Activated naive CD8-positive, alpha-beta T cell treated with anti-CD3 and anti-CD28 coated beads, Interleukin-2, amount 10 ng/mL, durations not matched to agents 7 days and 5 days (primary cell): ENCODE measurements around the gene POLE. TPM values are rescaled to one million over a fixed set of nuclear protein-coding genes. Genes with fewer than 3 reads are reported as not detected.

Source experiments
- ATAC-seq: fragments of 150-1000 bp; cut with Tn5 transposase; one replicate; pipeline ENCODE4 v1.10.0; 2021; ENCODE audit warnings: low read depth, moderate library complexity
- POLR2A ChIA-PET: fragments of 350-600 bp; sonication (Branson Sonifier 250); formaldehyde crosslinking; loops from one replicate; lab custom pipeline; 2021; ENCODE audit warnings: antibody characterized with exemption; lab: Charles Lee
- DNase-seq: peaks from one replicate; pipeline ENCODE4 v3.0.0; 2021
- H3K27ac Mint-ChIP-seq: one replicate; pipeline ENCODE4 v1.8.0; 2022; ENCODE audit warnings: mild to moderate bottlenecking, mixed read lengths
- H3K27me3 Mint-ChIP-seq: one replicate; pipeline ENCODE4 v1.8.0; 2022; ENCODE audit warnings: mild to moderate bottlenecking, moderate library complexity, mixed read lengths
- H3K36me3 Mint-ChIP-seq: one replicate; pipeline ENCODE4 v1.8.0; 2021; ENCODE audit warnings: mild to moderate bottlenecking, mixed read lengths
- H3K4me1 Mint-ChIP-seq: one replicate; pipeline ENCODE4 v1.8.0; 2021; ENCODE audit warnings: mixed read lengths
- H3K4me3 Mint-ChIP-seq: one replicate; pipeline ENCODE4 v1.8.0; 2022; ENCODE audit warnings: mild to moderate bottlenecking, moderate library complexity, mixed read lengths
- H3K9me3 Mint-ChIP-seq: one replicate; pipeline ENCODE4 v1.8.0; 2021; ENCODE audit warnings: mixed read lengths
- total RNA-seq, 2 experiments: library from RNA; stranded (reverse); gene quantifications; one replicate each; pipeline ENCODE4 v1.2.3, GENCODE V29; 2021

POLE gene
- total RNA-seq, result 100 to 1,000 TPM; 168 TPM

- peak; percentile 90 for ATAC-seq
- POLR2A ChIA-PET, result interaction anchor here (0.9 kb wide), 2 partner anchors 24 to 498 kb away, joined by 3 read pairs; no protein-coding TSS in a partner anchor
- peaks cover 15% of the 10 kb centered on the region for H3K4me1 Mint-ChIP-seq
- H3K4me3 Mint-ChIP-seq, result peak within 1 kb of the TSS; percentile 87
- DNase-seq, result peak; percentile 96
- H3K9me3 Mint-ChIP-seq, result no peaks in the 10 kb centered on the region
- H3K36me3 Mint-ChIP-seq, result peaks cover 28% of the 10 kb centered on the region
- peak within 1 kb of the TSS; percentile 84 for H3K27ac Mint-ChIP-seq
- H3K27me3 Mint-ChIP-seq, result no peaks in the 10 kb centered on the region
Observed at GRCh38 chr12:132687211-132688164, at the start of gene POLE, which contains the start of gene PXMP2. Gene POLE, minus strand, starts transcription at chr12:132687342. Its CDS starts 27 bp downstream, at chr12:132687315. Gene PXMP2, plus strand, starts transcription at chr12:132687587. Its CDS starts 84 bp downstream, at chr12:132687671.

GRCh38 chr12:132736913-132737312 is 49.8 kb upstream of the POLE start:
- Mint-ChIP-seq H3K27ac (no peak overlapping the region), H3K4me3 (no peak overlapping the region), H3K36me3 (peaks cover 40% of the 10 kb centered on the region), H3K4me1 (peaks cover 2% of the 10 kb centered on the region), H3K9me3 (no peaks in the 10 kb centered on the region), H3K27me3 (no peaks in the 10 kb centered on the region)
- POLR2A ChIA-PET, result no interaction called here
- no peak for DNase-seq
- no peak for ATAC-seq

GRCh38 chr12:132736378-132736777 is 49.2 kb upstream of the POLE start:
- POLR2A ChIA-PET, result no interaction called here
- no peak for DNase-seq
- H3K4me3 Mint-ChIP-seq, result no peak overlapping the region
- no peaks in the 10 kb centered on the region for H3K4me1 Mint-ChIP-seq
- no peaks in the 10 kb centered on the region for H3K27me3 Mint-ChIP-seq
- H3K27ac Mint-ChIP-seq, result no peak overlapping the region
- H3K9me3 Mint-ChIP-seq, result no peaks in the 10 kb centered on the region
- H3K36me3 Mint-ChIP-seq, result peaks cover 43% of the 10 kb centered on the region
- no peak for ATAC-seq

GRCh38 chr12:132735496-132735895 is 48.4 kb upstream of the POLE start:
- no peak for DNase-seq
- no peak overlapping the region for H3K4me3 Mint-ChIP-seq
- H3K9me3 Mint-ChIP-seq, result no peaks in the 10 kb centered on the region
- no peak for ATAC-seq
- H3K4me1 Mint-ChIP-seq, result no peaks in the 10 kb centered on the region
- H3K27me3 Mint-ChIP-seq, result no peaks in the 10 kb centered on the region
- POLR2A ChIA-PET, result interaction anchor here (1.3 kb wide), 1 partner anchor 9 kb away, joined by 4 read pairs; no protein-coding TSS in a partner anchor
- H3K36me3 Mint-ChIP-seq, result peaks cover 44% of the 10 kb centered on the region
- H3K27ac Mint-ChIP-seq, result no peak overlapping the region

GRCh38 chr12:132734206-132734605 is 47.1 kb upstream of the POLE start:
- Mint-ChIP-seq H3K27ac (no peak overlapping the region), H3K36me3 (peaks cover 46% of the 10 kb centered on the region), H3K27me3 (no peaks in the 10 kb centered on the region), H3K9me3 (no peaks in the 10 kb centered on the region), H3K4me1 (no peaks in the 10 kb centered on the region), H3K4me3 (no peak overlapping the region)
- POLR2A ChIA-PET, result interaction anchor here (1.3 kb wide), 1 partner anchor 8 kb away, joined by 4 read pairs; no protein-coding TSS in a partner anchor
- ATAC-seq (no peak), DNase-seq (no peak)

- H3K27me3 Mint-ChIP-seq, result no peaks in the 10 kb centered on the region
- H3K27ac Mint-ChIP-seq, result no peak overlapping the region
Observed at GRCh38 chr12:132731574-132731973, 44.4 kb upstream of the POLE start.

GRCh38 chr12:132730353-132730752 is 43.2 kb upstream of the POLE start:
- no peak for DNase-seq
- no peak overlapping the region for H3K4me3 Mint-ChIP-seq
- POLR2A ChIA-PET, result no interaction called here
- no peaks in the 10 kb centered on the region for H3K9me3 Mint-ChIP-seq
- H3K27ac Mint-ChIP-seq, result no peak overlapping the region
- H3K36me3 Mint-ChIP-seq, result peaks cover 65% of the 10 kb centered on the region
- peaks cover under 1% of the 10 kb centered on the region for H3K4me1 Mint-ChIP-seq
- no peaks in the 10 kb centered on the region for H3K27me3 Mint-ChIP-seq
- peak; percentile 13 for ATAC-seq

More at GRCh38 chr12:132731574-132731973, 44.4 kb upstream of the POLE start:
- POLR2A ChIA-PET, result no interaction called here
- ATAC-seq (no peak), DNase-seq (no peak)
- H3K9me3 Mint-ChIP-seq, result no peaks in the 10 kb centered on the region
- H3K4me3 Mint-ChIP-seq, result no peak overlapping the region
- H3K36me3 Mint-ChIP-seq, result peaks cover 57% of the 10 kb centered on the region
- no peaks in the 10 kb centered on the region for H3K4me1 Mint-ChIP-seq

GRCh38 chr12:132729541-132730320 is 42.6 kb upstream of the POLE start:
- ATAC-seq (no peak), DNase-seq (no peak)
- H3K4me1 Mint-ChIP-seq, result peaks cover 2% of the 10 kb centered on the region
- peaks cover 66% of the 10 kb centered on the region for H3K36me3 Mint-ChIP-seq
- H3K9me3 Mint-ChIP-seq, result no peaks in the 10 kb centered on the region
- H3K27ac Mint-ChIP-seq, result no peak overlapping the region
- no peaks in the 10 kb centered on the region for H3K27me3 Mint-ChIP-seq
- H3K4me3 Mint-ChIP-seq, result no peak overlapping the region
- POLR2A ChIA-PET, result no interaction called here

GRCh38 chr12:132728502-132728901 is 41.4 kb upstream of the POLE start:
- Mint-ChIP-seq H3K4me1 (peaks cover 2% of the 10 kb centered on the region), H3K27ac (peak overlapping the region; percentile 24), H3K27me3 (no peaks in the 10 kb centered on the region), H3K9me3 (no peaks in the 10 kb centered on the region), H3K36me3 (peaks cover 59% of the 10 kb centered on the region), H3K4me3 (no peak overlapping the region)
- ATAC-seq, result no peak
- no peak for DNase-seq
- POLR2A ChIA-PET, result no interaction called here

- Mint-ChIP-seq H3K4me3 (no peak overlapping the region), H3K36me3 (peaks cover 47% of the 10 kb centered on the region), H3K4me1 (peaks cover 2% of the 10 kb centered on the region), H3K27ac (no peak overlapping the region), H3K27me3 (no peaks in the 10 kb centered on the region), H3K9me3 (no peaks in the 10 kb centered on the region)
- DNase-seq (no peak), ATAC-seq (no peak)
- POLR2A ChIA-PET, result no interaction called here
Observed at GRCh38 chr12:132727091-132727794, 40.1 kb upstream of the POLE start.

- Mint-ChIP-seq H3K27ac (no peak overlapping the region), H3K9me3 (no peaks in the 10 kb centered on the region), H3K4me3 (no peak overlapping the region), H3K4me1 (peaks cover 2% of the 10 kb centered on the region), H3K36me3 (peaks cover 41% of the 10 kb centered on the region), H3K27me3 (no peaks in the 10 kb centered on the region)
- ATAC-seq (no peak), DNase-seq (no peak)
- POLR2A ChIA-PET, result interaction anchor here (1.0 kb wide), 1 partner anchor 9 kb away, joined by 4 read pairs; no protein-coding TSS in a partner anchor
Observed at GRCh38 chr12:132726386-132726785, 39.2 kb upstream of the POLE start.

- no peak for DNase-seq
- H3K36me3 Mint-ChIP-seq, result peaks cover 37% of the 10 kb centered on the region
- no peaks in the 10 kb centered on the region for H3K27me3 Mint-ChIP-seq
- H3K4me3 Mint-ChIP-seq, result no peak overlapping the region
- no peaks in the 10 kb centered on the region for H3K9me3 Mint-ChIP-seq
- no peak for ATAC-seq
- POLR2A ChIA-PET, result no interaction called here
- H3K4me1 Mint-ChIP-seq, result peaks cover 2% of the 10 kb centered on the region
- H3K27ac Mint-ChIP-seq, result no peak overlapping the region
Observed at GRCh38 chr12:132724506-132725241, 37.5 kb upstream of the POLE start.
